Measurements from ENCODE around the gene KCNK10.

Gene KCNK10

GRCh38 chr14:88323086-88323522, at the start of gene KCNK10 (continued):
- no peak for TF ChIP-seq KLF7 (tag by site-specific recombination; IDR thresholded peaks at IDR 0.05; ENCODE audit: borderline replicate concordance)
- peak; percentile 52 for TF ChIP-seq ZBTB26 (tag by site-specific recombination; optimal IDR thresholded peaks at IDR 0.05)
- no peak for TF ChIP-seq ZBTB10 (tag by site-specific recombination; IDR thresholded peaks at IDR 0.05)
- TF ChIP-seq ZBTB49 (tag by site-specific recombination; IDR thresholded peaks at IDR 0.05; ENCODE audit: low read depth) = no peak
- TF ChIP-seq ZNF138 (tag by site-specific recombination; IDR thresholded peaks at IDR 0.05; ENCODE audit: borderline replicate concordance) = no peak
- TF ChIP-seq ZNF366 (tag by site-specific recombination; conservative IDR thresholded peaks at IDR 0.05) = no peak

GRCh38 chr14:88369496-88369895, 46.4 kb upstream of the KCNK10 start:
- no peak overlapping the region for H3K27ac ChIP-seq (ENCODE audit: extremely low read depth, low read depth, low read length)
- POLR2A ChIA-PET = no interaction called here
- no peak overlapping the region for H3K4me3 ChIP-seq (ENCODE audit: low read depth, low read length)
- no peaks in the 10 kb centered on the region for H3K36me3 ChIP-seq (ENCODE audit: control insufficient read depth in 2 of 2, insufficient read depth in 1 of 2, low read length in 2 of 2)
- H3K9me3 ChIP-seq (ENCODE audit: control insufficient read depth, insufficient read depth, low read depth, low read length) = no peaks in the 10 kb centered on the region
- no peaks in the 10 kb centered on the region for H3K4me1 ChIP-seq (ENCODE audit: control insufficient read depth, insufficient read depth, low read length)
- TF ChIP-seq KLF9 (tag by site-specific recombination; IDR thresholded peaks at IDR 0.05; ENCODE audit: low read depth) = no peak
- TF ChIP-seq ZNF580 (tag by site-specific recombination; IDR thresholded peaks at IDR 0.05) = no peak
- no peak for TF ChIP-seq SP3 (tag by site-specific recombination; IDR thresholded peaks at IDR 0.05)
- no peak for TF ChIP-seq ZNF19 (tag by site-specific recombination; IDR thresholded peaks at IDR 0.05; ENCODE audit: low read depth)
- TF ChIP-seq BCL11A (tag by site-specific recombination; IDR thresholded peaks at IDR 0.05; ENCODE audit: low read depth) = no peak
- TF ChIP-seq PRDM6 (tag by site-specific recombination; IDR thresholded peaks at IDR 0.05) = no peak
- no peak for TF ChIP-seq ZBTB21 (tag by site-specific recombination; IDR thresholded peaks at IDR 0.05)
- no peak for TF ChIP-seq REPIN1 (tag by site-specific recombination; IDR thresholded peaks at IDR 0.05; ENCODE audit: low read depth)
- no peak for TF ChIP-seq GLIS2 (tag by site-specific recombination; IDR thresholded peaks at IDR 0.05)
- TF ChIP-seq IKZF3 (tag by site-specific recombination; IDR thresholded peaks at IDR 0.05) = no peak
- TF ChIP-seq KLF7 (tag by site-specific recombination; IDR thresholded peaks at IDR 0.05; ENCODE audit: borderline replicate concordance) = no peak
- TF ChIP-seq SP2 (tag by site-specific recombination; IDR thresholded peaks at IDR 0.05) = no peak
- TF ChIP-seq ZNF623 (tag by site-specific recombination; IDR thresholded peaks at IDR 0.05) = no peak
- TF ChIP-seq INSM2 (tag by site-specific recombination; IDR thresholded peaks at IDR 0.05) = no peak
- TF ChIP-seq BCL6B (tag by site-specific recombination; IDR thresholded peaks at IDR 0.05) = no peak
- no peak for TF ChIP-seq GLIS1 (tag by site-specific recombination; IDR thresholded peaks at IDR 0.05)
- no peak for TF ChIP-seq ZSCAN30 (tag by site-specific recombination; IDR thresholded peaks at IDR 0.05)
- TF ChIP-seq ZNF549 (tag by site-specific recombination; IDR thresholded peaks at IDR 0.05) = no peak
- no peak for TF ChIP-seq ZNF23 (tag by site-specific recombination; IDR thresholded peaks at IDR 0.05; ENCODE audit: borderline replicate concordance)
- no peak for TF ChIP-seq ZNF404 (tag by site-specific recombination; IDR thresholded peaks at IDR 0.05)
- CTCF ChIA-PET = no interaction called here

All from HEK293 (cell line).